Body of pancreas (tissue), 4 donors: ENCODE results near the gene SAMD13. TPM values are rescaled to one million over a fixed set of nuclear protein-coding genes. Genes with fewer than 3 reads are reported as not detected.

Experiments
- ATAC-seq: fragments of 150-250 bp; one replicate; pipeline ENCODE4 v1.9.1; 2016
- DNase-seq, 4 donors: peaks; one replicate each; pipeline ENCODE4 v3.0.0-alpha.2; 2019
- H3K27ac ChIP-seq, 4 donors: fragments of 200-600 bp; sonication (generic); 1 replicate in 3 of 4; 2 replicates in 1 of 4; pipeline versions ENCODE4 v1.5.1 to v1.6.1; 2016 to 2019; ENCODE audit warnings: mild to moderate bottlenecking in 1 of 4, mixed read lengths in 1 of 4, moderate library complexity in 1 of 4
- H3K27me3 ChIP-seq, 2 donors: fragments of 200-600 bp; sonication (generic); one replicate each; pipeline ENCODE4 v1.6.0; 2016; ENCODE audit warnings: mild to moderate bottlenecking in 1 of 2
- H3K36me3 ChIP-seq, 2 donors: fragments of 200-600 bp; sonication (generic); replicated peaks in 1 of 2; 2 replicates each; pipeline ENCODE4 v1.5.1; 2016; ENCODE audit warnings: low read depth in 2 of 2; ENCODE audit not compliant: insufficient read depth in 1 of 2
- H3K4me1 ChIP-seq: fragments of 200-600 bp; sonication (generic); one replicate; pipeline ENCODE4 v1.6.0; 2016
- H3K4me3 ChIP-seq, 2 donors: fragments of 200-600 bp; sonication (generic); 1 replicate in 1 of 2; 2 replicates in 1 of 2; pipeline ENCODE4 v1.5.1; 2016 to 2019
- H3K9me3 ChIP-seq, 3 donors: fragments of 200-600 bp; sonication (generic); 1 replicate in 2 of 3; 2 replicates in 1 of 3; pipeline ENCODE4 v1.5.1; 2016
- POLR2A ChIP-seq, 3 donors: fragments of 450-650 bp; IDR thresholded peaks; one replicate each; pipeline ENCODE4 v1.6.1; 2016; ENCODE audit warnings: antibody characterized with exemption in 3 of 3, mild to moderate bottlenecking in 2 of 3
- WGBS, 2 donors: methylation state at CpG; one replicate each; pipeline ENCODE4 v1.1.5; 2017; 5-methylcytosine and 5-hydroxymethylcytosine counted together
- intact Hi-C: fragments of 100-400 bp; cut with DNase I; formaldehyde crosslinking; loops from one replicate; pipeline ENCODE4 v1.15.1; 2023
- total RNA-seq, 2 donors: library from RNA; depleted of rRNA; stranded (reverse); fragments of >200 nt; gene quantifications; one replicate each; pipeline ENCODE4 v1.1.0, GENCODE V29; 2016
- TF ChIP-seq, protein P1 (sequence below), 7 experiments: fragments of 450-650 bp in 4 of 7; fragments of 200-600 bp in 3 of 7; sonication (generic) in 3 of 7; IDR thresholded peaks; one replicate each; pipeline ENCODE4 v1.5.1; 2016 to 2019; ENCODE audit warnings: antibody characterized with exemption in 7 of 7

SAMD13 gene
- total RNA-seq, 2 donors from 2014 or later = 0.66 to 1.3 TPM

DNA sequence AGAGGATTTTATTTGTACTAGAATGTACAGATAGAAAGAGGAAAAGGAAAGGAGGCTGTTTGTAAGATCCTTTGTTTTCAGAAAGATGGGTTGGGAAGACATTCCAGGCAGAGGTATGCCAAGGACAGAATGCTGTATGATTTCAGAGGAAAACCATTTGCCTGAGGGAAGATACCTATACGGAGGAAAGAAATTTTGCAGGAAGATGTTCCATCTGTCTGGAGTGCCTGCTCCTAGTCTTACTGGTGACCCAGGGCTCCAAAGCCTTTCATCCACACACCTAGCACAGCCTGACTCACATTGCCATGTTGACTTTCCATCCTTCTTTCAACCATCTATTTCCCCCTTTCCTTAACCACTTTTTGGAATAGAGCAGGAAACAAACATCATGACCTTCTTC is 18.2 kb downstream of the SAMD13 start:
- TF ChIP-seq, protein P1, sequence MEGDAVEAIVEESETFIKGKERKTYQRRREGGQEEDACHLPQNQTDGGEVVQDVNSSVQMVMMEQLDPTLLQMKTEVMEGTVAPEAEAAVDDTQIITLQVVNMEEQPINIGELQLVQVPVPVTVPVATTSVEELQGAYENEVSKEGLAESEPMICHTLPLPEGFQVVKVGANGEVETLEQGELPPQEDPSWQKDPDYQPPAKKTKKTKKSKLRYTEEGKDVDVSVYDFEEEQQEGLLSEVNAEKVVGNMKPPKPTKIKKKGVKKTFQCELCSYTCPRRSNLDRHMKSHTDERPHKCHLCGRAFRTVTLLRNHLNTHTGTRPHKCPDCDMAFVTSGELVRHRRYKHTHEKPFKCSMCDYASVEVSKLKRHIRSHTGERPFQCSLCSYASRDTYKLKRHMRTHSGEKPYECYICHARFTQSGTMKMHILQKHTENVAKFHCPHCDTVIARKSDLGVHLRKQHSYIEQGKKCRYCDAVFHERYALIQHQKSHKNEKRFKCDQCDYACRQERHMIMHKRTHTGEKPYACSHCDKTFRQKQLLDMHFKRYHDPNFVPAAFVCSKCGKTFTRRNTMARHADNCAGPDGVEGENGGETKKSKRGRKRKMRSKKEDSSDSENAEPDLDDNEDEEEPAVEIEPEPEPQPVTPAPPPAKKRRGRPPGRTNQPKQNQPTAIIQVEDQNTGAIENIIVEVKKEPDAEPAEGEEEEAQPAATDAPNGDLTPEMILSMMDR (IDR thresholded peaks at IDR 0.05) = no peak
- TF ChIP-seq POLR2A (IDR thresholded peaks at IDR 0.05) = no peak
- Histone ChIP-seq H3K9me3 (no peaks in the 10 kb centered on the region), H3K27ac (no peak overlapping the region), H3K4me3 (no peak overlapping the region), H3K36me3 (no peaks in the 10 kb centered on the region), H3K27me3 (no peaks in the 10 kb centered on the region), H3K4me1 (no peaks in the 10 kb centered on the region)
- no peak for ATAC-seq
- DNase-seq = no peak
- intact Hi-C loops = no loop called here
- 74 to 91% methylated on average over 1 of the region's 1 CpG for WGBS, 2 donors

DNA sequence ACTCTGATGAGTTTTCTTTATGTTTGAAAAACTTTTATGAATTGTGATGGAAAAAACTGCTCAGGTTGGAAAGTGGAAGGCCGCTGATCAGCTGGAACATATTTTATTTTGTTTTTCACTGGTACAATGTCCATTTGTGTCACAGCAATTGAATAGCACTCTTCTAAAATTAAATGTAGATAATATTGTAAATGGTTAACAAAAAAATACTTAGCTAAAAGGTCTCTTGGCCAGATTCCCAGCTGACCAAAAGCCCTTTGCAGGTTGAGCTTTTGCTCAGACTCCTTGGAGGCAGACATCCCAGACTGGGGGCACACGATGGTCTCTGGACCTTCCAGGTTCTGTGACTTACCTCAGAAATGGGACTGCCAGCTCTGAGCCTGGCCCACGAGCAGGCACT is 26.3 kb downstream of the SAMD13 start:
- WGBS, 2 donors = 52 to 54% methylated on average over 3 of the region's 3 CpGs
- intact Hi-C loops = no loop called here
- H3K4me3 ChIP-seq = no peak overlapping the region
- no peak overlapping the region for H3K27ac ChIP-seq
- H3K36me3 ChIP-seq = no peaks in the 10 kb centered on the region
- H3K27me3 ChIP-seq = no peaks in the 10 kb centered on the region
- no peaks in the 10 kb centered on the region for H3K9me3 ChIP-seq
- ATAC-seq (no peak), DNase-seq (peak in 3 of 4 donors; percentile 11 to 16 (median 14))
- no peak for TF ChIP-seq POLR2A (IDR thresholded peaks at IDR 0.05)
- TF ChIP-seq, protein P1 (IDR thresholded peaks at IDR 0.05) = no peak
- peaks cover 15% of the 10 kb centered on the region for H3K4me1 ChIP-seq

DNA sequence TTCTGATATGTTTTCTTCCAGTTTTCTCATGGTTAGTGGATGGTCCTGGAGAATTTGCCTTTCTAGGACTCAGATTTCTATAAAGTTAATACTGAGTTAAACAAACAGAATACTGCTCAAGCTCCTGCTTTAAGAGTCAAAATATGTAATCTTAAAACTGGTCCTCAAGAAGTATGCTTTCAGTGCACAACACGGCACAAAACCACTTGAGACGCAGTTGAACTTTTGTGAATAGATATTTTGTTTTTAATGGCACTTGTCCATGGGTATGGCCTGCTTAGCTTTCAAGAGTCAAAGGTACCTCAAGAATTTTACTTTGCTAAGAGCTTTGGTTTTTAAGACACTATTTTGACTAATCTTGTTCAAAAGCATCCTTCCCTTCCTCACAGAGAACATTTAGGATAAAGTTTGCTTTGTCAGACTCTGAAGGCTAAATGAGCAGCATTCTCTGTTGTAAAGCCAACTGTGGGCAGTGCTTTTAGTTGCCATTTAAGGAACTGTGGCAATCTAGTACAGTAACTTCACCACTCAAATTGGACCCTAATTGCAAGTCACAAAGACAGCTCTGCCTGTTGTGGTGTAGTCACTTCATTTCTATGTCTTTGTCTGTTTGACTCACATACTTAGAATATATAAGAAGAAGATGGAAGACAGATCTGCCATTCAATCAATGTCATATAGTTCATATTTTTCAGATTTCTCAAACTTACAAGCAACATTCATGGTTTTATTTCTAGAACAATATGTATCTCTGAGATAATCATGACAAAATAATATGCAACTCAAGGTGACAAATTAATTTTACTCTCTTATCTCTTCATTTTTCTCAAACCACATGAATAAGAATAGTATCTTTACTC is 28.8 kb downstream of the SAMD13 start:
- ATAC-seq (no peak), DNase-seq (no peak)
- intact Hi-C loops = no loop called here
- Histone ChIP-seq H3K27ac (no peak overlapping the region), H3K27me3 (no peaks in the 10 kb centered on the region), H3K4me3 (no peak overlapping the region), H3K4me1 (peaks cover 15% of the 10 kb centered on the region), H3K36me3 (no peaks in the 10 kb centered on the region), H3K9me3 (no peaks in the 10 kb centered on the region)
- WGBS, 2 donors = 91 to 92% methylated on average over 2 of the region's 2 CpGs
- TF ChIP-seq, protein P1 (IDR thresholded peaks at IDR 0.05) = no peak
- TF ChIP-seq POLR2A (IDR thresholded peaks at IDR 0.05) = no peak

DNA sequence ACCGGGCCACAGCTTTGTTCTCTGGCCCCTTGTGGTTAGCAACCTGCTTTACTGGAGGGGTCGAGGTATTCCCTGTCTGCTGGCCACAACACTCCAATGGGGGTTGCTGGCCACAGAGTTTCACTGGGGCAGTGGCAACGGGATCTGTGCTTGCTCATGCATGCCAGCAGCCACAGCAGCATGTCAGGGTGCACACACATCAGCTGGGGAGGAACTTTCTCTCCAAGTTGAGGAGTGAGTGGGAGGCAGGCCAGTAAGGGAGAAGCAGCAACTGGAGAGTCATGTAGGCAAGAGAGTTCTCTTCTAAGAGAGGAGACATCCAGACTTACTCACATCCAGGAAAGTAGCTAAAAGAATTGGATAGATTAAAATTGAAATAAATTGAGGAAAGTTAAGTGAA is 38.0 kb downstream of the SAMD13 start:
- WGBS, 2 donors = 93% methylated on average over 3 of the region's 3 CpGs
- H3K4me3 ChIP-seq = no peak overlapping the region
- DNase-seq (no peak), ATAC-seq (no peak)
- H3K27me3 ChIP-seq = no peaks in the 10 kb centered on the region
- H3K27ac ChIP-seq = no peak overlapping the region
- no peaks in the 10 kb centered on the region for H3K4me1 ChIP-seq
- intact Hi-C loops = no loop called here
- no peaks in the 10 kb centered on the region for H3K36me3 ChIP-seq
- TF ChIP-seq, protein P1 (IDR thresholded peaks at IDR 0.05) = no peak
- TF ChIP-seq POLR2A (IDR thresholded peaks at IDR 0.05) = no peak
- H3K9me3 ChIP-seq = no peaks in the 10 kb centered on the region

DNA sequence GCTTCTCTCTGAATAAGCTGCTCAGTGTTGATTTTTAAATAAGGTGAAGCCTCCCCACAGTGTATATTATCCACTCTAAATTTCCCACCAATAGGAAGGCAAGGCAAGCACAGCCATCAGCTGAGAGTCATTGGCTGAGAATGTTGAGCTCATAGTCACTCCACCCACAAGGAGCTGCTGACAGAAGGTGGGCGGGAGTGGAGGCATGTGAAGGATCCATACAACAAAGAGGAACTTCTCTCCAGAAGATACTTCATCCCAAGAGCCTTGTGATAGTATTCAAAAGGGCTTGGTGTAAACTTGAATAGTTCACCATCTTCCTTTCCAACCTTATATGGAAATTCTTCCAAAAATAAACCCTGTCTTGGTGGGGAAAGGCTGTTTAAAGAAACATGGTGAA is 42.8 kb downstream of the SAMD13 start:
- no peaks in the 10 kb centered on the region for H3K36me3 ChIP-seq
- WGBS, 2 donors = 91 to 92% methylated on average over 1 of the region's 1 CpG
- no peaks in the 10 kb centered on the region for H3K9me3 ChIP-seq
- no peaks in the 10 kb centered on the region for H3K27me3 ChIP-seq
- no peak for ATAC-seq
- no peak overlapping the region for H3K4me3 ChIP-seq
- intact Hi-C loops = no loop called here
- DNase-seq = no peak
- no peak for TF ChIP-seq POLR2A (IDR thresholded peaks at IDR 0.05)
- TF ChIP-seq, protein P1 (IDR thresholded peaks at IDR 0.05) = no peak
- no peaks in the 10 kb centered on the region for H3K4me1 ChIP-seq
- no peak overlapping the region for H3K27ac ChIP-seq
